ENCODE data around the gene GALNT18. TPM values are rescaled to one million over a fixed set of nuclear protein-coding genes. Genes with fewer than 3 reads are reported as not detected.

GALNT18 gene
- total and polyA plus RNA-seq, 7 experiments from 2014 or later: 0.15 to 1.7 (median 0.20) TPM; not detected in 4

GRCh38 chr11:11320825-11321224 lies 301.0 kb downstream of the GALNT18 start:
- no peak for ATAC-seq
- intact Hi-C loops (cut with micrococcal nuclease): no loop called here
- Histone ChIP-seq H3K4me1 (ENCODE audit: control insufficient read depth in 2 of 2, insufficient read depth in 2 of 2, low read length in 2 of 2) (no peaks in the 10 kb centered on the region), H3K4me3 (ENCODE audit: low read length) (no peak overlapping the region), H3K27me3 (ENCODE audit: control insufficient read depth in 2 of 2, insufficient read depth in 2 of 2, low read length in 2 of 2) (no peaks in the 10 kb centered on the region), H3K27ac (ENCODE audit: low read depth, low read length) (no peak overlapping the region), H3K36me3 (ENCODE audit: control insufficient read depth in 2 of 3, insufficient read depth in 3 of 3, low read length in 3 of 3) (no peaks in the 10 kb centered on the region), H3K9me3 (ENCODE audit: control insufficient read depth in 2 of 3, low read length in 3 of 3) (no peaks in the 10 kb centered on the region)
- H3K4me1 Mint-ChIP-seq: no peaks in the 10 kb centered on the region
- peaks cover 0 to 5% (median 0%) of the 10 kb centered on the region in 5 donors for H3K27me3 Mint-ChIP-seq
- H3K36me3 Mint-ChIP-seq: no peaks in the 10 kb centered on the region
- no peak overlapping the region for H3K4me3 Mint-ChIP-seq
- peaks cover 0 to 22% (median 3%) of the 10 kb centered on the region in 11 donors for H3K9me3 Mint-ChIP-seq
- DNase-seq: no peak
- ChIA-PET CTCF (interaction anchor here (0.7 kb wide), 1 partner anchor 48 kb away, joined by 3 read pairs; no protein-coding TSS in a partner anchor), POLR2A (no interaction called here)
- H3K27ac Mint-ChIP-seq: no peak overlapping the region

DNA sequence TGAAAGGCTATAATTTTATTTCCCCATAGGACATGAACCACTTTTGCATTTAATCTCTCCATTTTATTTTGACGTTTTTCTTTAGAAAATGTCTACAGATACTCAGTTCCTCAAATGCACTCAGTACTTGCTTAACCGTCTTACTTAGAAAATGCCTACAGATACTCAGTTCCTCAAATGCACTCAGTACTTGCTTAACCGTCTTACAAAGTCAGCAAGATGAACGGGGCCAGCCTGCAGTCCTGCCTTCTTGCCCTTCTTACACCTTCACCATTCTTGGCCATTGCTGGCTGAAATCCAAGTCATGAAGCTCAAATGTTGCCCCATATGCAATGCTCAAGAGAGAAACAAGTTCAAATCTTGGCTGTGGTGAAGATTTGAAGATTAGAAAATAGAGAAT lies 302.8 kb downstream of the GALNT18 start:
- Histone ChIP-seq H3K4me1 (ENCODE audit: control insufficient read depth in 2 of 2, insufficient read depth in 2 of 2, low read length in 2 of 2) (no peaks in the 10 kb centered on the region), H3K4me3 (ENCODE audit: low read length) (no peak overlapping the region), H3K9me3 (ENCODE audit: control insufficient read depth in 2 of 3, low read length in 3 of 3) (no peaks in the 10 kb centered on the region), H3K27me3 (ENCODE audit: control insufficient read depth in 2 of 2, insufficient read depth in 2 of 2, low read length in 2 of 2) (no peaks in the 10 kb centered on the region), H3K36me3 (ENCODE audit: control insufficient read depth in 2 of 3, insufficient read depth in 3 of 3, low read length in 3 of 3) (no peaks in the 10 kb centered on the region), H3K27ac (ENCODE audit: low read depth, low read length) (no peak overlapping the region)
- Mint-ChIP-seq H3K36me3 (no peaks in the 10 kb centered on the region), H3K27me3 (peaks cover 0 to 5% (median 0%) of the 10 kb centered on the region in 5 donors), H3K4me3 (no peak overlapping the region), H3K9me3 (peaks cover 0 to 16% (median 3%) of the 10 kb centered on the region in 11 donors), H3K4me1 (no peaks in the 10 kb centered on the region), H3K27ac (no peak overlapping the region)
- DNase-seq (no peak), ATAC-seq (peak; percentile 73)
- POLR2A ChIA-PET: no interaction called here
- intact Hi-C loops (cut with micrococcal nuclease): no loop called here
- CTCF ChIA-PET: interaction anchor here (0.6 kb wide), 1 partner anchor 1224 kb away, joined by 3 read pairs; no protein-coding TSS in a partner anchor

DNA sequence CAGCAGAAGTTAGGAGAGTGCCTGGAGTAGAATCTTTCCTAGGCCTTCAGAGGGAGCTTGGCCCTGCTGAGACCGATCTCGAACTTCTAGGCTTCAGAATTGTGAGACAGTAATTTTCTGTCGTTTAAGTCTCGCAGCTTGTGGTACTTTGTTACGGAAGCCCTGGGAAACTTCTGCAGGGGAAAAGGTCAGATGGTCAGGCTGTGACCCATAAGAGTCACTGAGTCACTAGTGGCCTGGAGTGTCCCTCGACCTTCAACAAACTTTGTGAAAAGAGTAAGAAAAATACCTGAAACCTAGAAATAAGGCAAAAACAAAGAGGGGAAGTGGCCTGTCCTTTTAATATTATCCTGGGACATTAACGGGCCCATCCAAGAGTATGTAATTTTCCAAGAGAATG lies 303.3 kb downstream of the GALNT18 start:
- no peak for ATAC-seq
- Histone ChIP-seq H3K4me1 (ENCODE audit: control insufficient read depth in 2 of 2, insufficient read depth in 2 of 2, low read length in 2 of 2) (no peaks in the 10 kb centered on the region), H3K27me3 (ENCODE audit: control insufficient read depth in 2 of 2, insufficient read depth in 2 of 2, low read length in 2 of 2) (no peaks in the 10 kb centered on the region), H3K9me3 (ENCODE audit: control insufficient read depth in 2 of 3, low read length in 3 of 3) (no peaks in the 10 kb centered on the region), H3K27ac (ENCODE audit: low read depth, low read length) (no peak overlapping the region), H3K4me3 (ENCODE audit: low read length) (no peak overlapping the region), H3K36me3 (ENCODE audit: control insufficient read depth in 2 of 3, insufficient read depth in 3 of 3, low read length in 3 of 3) (no peaks in the 10 kb centered on the region)
- Mint-ChIP-seq H3K4me3 (no peak overlapping the region), H3K27me3 (peaks cover 0 to 5% (median 0%) of the 10 kb centered on the region in 5 donors), H3K9me3 (peaks cover 0 to 14% (median under 1%) of the 10 kb centered on the region in 11 donors), H3K36me3 (no peaks in the 10 kb centered on the region), H3K4me1 (no peaks in the 10 kb centered on the region), H3K27ac (no peak overlapping the region)
- POLR2A ChIA-PET: no interaction called here
- CTCF ChIA-PET: no interaction called here
- no peak for DNase-seq
- intact Hi-C loops (cut with micrococcal nuclease): no loop called here

DNA sequence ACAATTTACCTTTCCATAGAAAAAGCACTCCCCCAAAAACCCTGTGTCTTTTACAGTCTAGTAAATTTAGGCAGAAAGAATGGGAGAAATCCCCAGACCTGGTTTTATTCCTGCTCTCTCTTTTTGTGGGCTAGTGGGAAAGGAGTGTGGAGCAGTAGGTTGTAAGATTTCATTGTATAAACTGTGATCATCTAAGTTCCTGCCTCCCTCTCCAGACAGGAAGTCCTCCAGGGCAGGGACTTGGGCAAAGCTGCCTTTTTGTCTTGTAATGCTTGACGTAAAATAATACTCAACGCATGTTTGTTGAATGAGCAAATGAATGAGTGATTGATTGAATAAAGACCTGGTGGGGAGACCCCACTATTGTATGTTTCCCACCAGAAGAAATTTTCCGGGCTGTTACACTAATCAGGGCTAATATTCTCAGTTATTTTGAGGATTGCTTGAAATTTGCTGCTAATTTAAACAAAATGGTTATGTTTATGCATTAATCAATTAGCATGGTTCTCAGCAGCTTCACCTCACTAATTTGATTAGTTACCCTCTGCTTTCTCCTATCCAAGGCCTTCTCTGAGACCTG lies 305.1 kb downstream of the GALNT18 start:
- H3K27me3 ChIP-seq (ENCODE audit: control insufficient read depth in 2 of 2, insufficient read depth in 2 of 2, low read length in 2 of 2): no peaks in the 10 kb centered on the region
- ATAC-seq (no peak), DNase-seq (no peak)
- Mint-ChIP-seq H3K4me1 (no peaks in the 10 kb centered on the region), H3K27ac (no peak overlapping the region), H3K4me3 (no peak overlapping the region), H3K27me3 (peaks cover 0 to 5% (median 0%) of the 10 kb centered on the region in 5 donors), H3K9me3 (no peaks in the 10 kb centered on the region), H3K36me3 (no peaks in the 10 kb centered on the region)
- no peaks in the 10 kb centered on the region for H3K9me3 ChIP-seq (ENCODE audit: control insufficient read depth in 2 of 3, low read length in 3 of 3)
- no peak overlapping the region for H3K4me3 ChIP-seq (ENCODE audit: low read length)
- POLR2A ChIA-PET: no interaction called here
- no peak overlapping the region for H3K27ac ChIP-seq (ENCODE audit: low read depth, low read length)
- intact Hi-C loops (cut with micrococcal nuclease): no loop called here
- no peaks in the 10 kb centered on the region for H3K36me3 ChIP-seq (ENCODE audit: control insufficient read depth in 2 of 3, insufficient read depth in 3 of 3, low read length in 3 of 3)
- CTCF ChIA-PET: no interaction called here
- no peaks in the 10 kb centered on the region for H3K4me1 ChIP-seq (ENCODE audit: control insufficient read depth in 2 of 2, insufficient read depth in 2 of 2, low read length in 2 of 2)

GRCh38 chr11:11313902-11314692 lies 307.7 kb downstream of the GALNT18 start:
- Mint-ChIP-seq H3K4me3 (no peak overlapping the region), H3K9me3 (peaks cover 0 to 9% (median 2%) of the 10 kb centered on the region in 11 donors), H3K27ac (no peak overlapping the region), H3K36me3 (peaks cover 0 to 7% (median 0%) of the 10 kb centered on the region in 5 donors), H3K27me3 (peaks cover 0 to 5% (median 0%) of the 10 kb centered on the region in 5 donors), H3K4me1 (peaks cover 0 to 8% (median 7%) of the 10 kb centered on the region in 7 donors)
- DNase-seq (no peak), ATAC-seq (no peak)
- ChIA-PET POLR2A (no interaction called here), CTCF (no interaction called here)
- intact Hi-C loops (cut with micrococcal nuclease): no loop called here
- Histone ChIP-seq H3K9me3 (ENCODE audit: control insufficient read depth in 2 of 3, low read length in 3 of 3) (no peaks in the 10 kb centered on the region), H3K27ac (ENCODE audit: low read depth, low read length) (no peak overlapping the region), H3K36me3 (ENCODE audit: control insufficient read depth in 2 of 3, insufficient read depth in 3 of 3, low read length in 3 of 3) (no peaks in the 10 kb centered on the region), H3K4me3 (ENCODE audit: low read length) (no peak overlapping the region), H3K27me3 (ENCODE audit: control insufficient read depth in 2 of 2, insufficient read depth in 2 of 2, low read length in 2 of 2) (no peaks in the 10 kb centered on the region), H3K4me1 (ENCODE audit: control insufficient read depth in 2 of 2, insufficient read depth in 2 of 2, low read length in 2 of 2) (no peaks in the 10 kb centered on the region)

DNA sequence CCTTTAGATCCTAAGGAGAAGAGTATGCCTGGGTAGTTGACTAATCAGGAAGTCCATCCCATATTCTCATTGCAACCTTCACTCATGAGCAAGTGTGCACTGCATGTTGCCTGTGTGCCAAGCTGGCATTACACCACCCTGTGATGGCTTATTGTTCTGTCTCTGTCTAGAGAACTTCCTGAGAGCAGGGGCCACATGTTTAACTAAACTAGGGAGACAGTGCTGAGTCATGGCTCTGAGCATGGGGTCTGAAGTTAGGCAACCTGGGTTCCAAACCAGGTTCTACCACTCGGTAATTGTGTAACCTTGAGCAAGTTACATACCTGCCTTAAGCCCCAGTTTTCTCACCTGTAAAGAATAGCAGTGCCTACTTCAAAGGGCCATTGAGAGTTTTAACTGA lies 308.4 kb downstream of the GALNT18 start:
- no peak overlapping the region for H3K27ac ChIP-seq (ENCODE audit: low read depth, low read length)
- H3K9me3 ChIP-seq (ENCODE audit: control insufficient read depth in 2 of 3, low read length in 3 of 3): no peaks in the 10 kb centered on the region
- POLR2A ChIA-PET: no interaction called here
- H3K36me3 ChIP-seq (ENCODE audit: control insufficient read depth in 2 of 3, insufficient read depth in 3 of 3, low read length in 3 of 3): no peaks in the 10 kb centered on the region
- no peak overlapping the region for H3K4me3 Mint-ChIP-seq
- peaks cover 0 to 8% (median 7%) of the 10 kb centered on the region in 7 donors for H3K4me1 Mint-ChIP-seq
- H3K36me3 Mint-ChIP-seq: peaks cover 0 to 7% (median 0%) of the 10 kb centered on the region in 5 donors
- no peaks in the 10 kb centered on the region for H3K27me3 ChIP-seq (ENCODE audit: control insufficient read depth in 2 of 2, insufficient read depth in 2 of 2, low read length in 2 of 2)
- H3K27ac Mint-ChIP-seq: no peak overlapping the region
- CTCF ChIA-PET: no interaction called here
- no peak overlapping the region for H3K4me3 ChIP-seq (ENCODE audit: low read length)
- intact Hi-C loops (cut with micrococcal nuclease): no loop called here
- H3K27me3 Mint-ChIP-seq: peaks cover 0 to under 1% (median 0%) of the 10 kb centered on the region in 5 donors
- ATAC-seq (no peak), DNase-seq (no peak)
- no peaks in the 10 kb centered on the region for H3K4me1 ChIP-seq (ENCODE audit: control insufficient read depth in 2 of 2, insufficient read depth in 2 of 2, low read length in 2 of 2)
- peaks cover 0 to 9% (median 2%) of the 10 kb centered on the region in 11 donors for H3K9me3 Mint-ChIP-seq

All from naive thymus-derived CD4-positive, alpha-beta T cell (primary cell).